GM12801 (cell line): ENCODE results near the gene CHST13.

Experiments used
- CTCF ChIP-seq: IDR thresholded peaks from one replicate; pipeline ENCODE4 v1.5.1; 2011; ENCODE audit warnings: control low read depth; ENCODE audit not compliant: insufficient read length; ENCODE audit errors: extremely low read depth

Gene CHST13

GRCh38 chr3:126484662-126485061, 39.3 kb upstream of the CHST13 start:
- no peak for TF ChIP-seq CTCF

GRCh38 chr3:126485176-126485897, 38.6 kb upstream of the CHST13 start:
- TF ChIP-seq CTCF, result no peak

- TF ChIP-seq CTCF, result no peak
Observed at GRCh38 chr3:126485956-126486355, 38.0 kb upstream of the CHST13 start.

GRCh38 chr3:126486360-126486847, 37.6 kb upstream of the CHST13 start:
- TF ChIP-seq CTCF, result no peak

GRCh38 chr3:126487151-126487771, 36.7 kb upstream of the CHST13 start:
- TF ChIP-seq CTCF, result no peak

- TF ChIP-seq CTCF, result no peak
Observed at GRCh38 chr3:126488185-126488584, 35.8 kb upstream of the CHST13 start.

GRCh38 chr3:126488886-126489569, 34.9 kb upstream of the CHST13 start:
- TF ChIP-seq CTCF, result no peak
